ENCODE data around the gene LEF1. TPM values are rescaled to one million over a fixed set of nuclear protein-coding genes. Genes with fewer than 3 reads are reported as not detected.

The LEF1 gene
- total RNA-seq, 1 experiment from 2014 or later: 2.8 TPM

- Histone ChIP-seq H3K9me3 (ENCODE audit: insufficient read depth, low read depth) (no peaks in the 10 kb centered on the region), H3F3A (ENCODE audit: insufficient read depth, low read depth) (no peaks in the 10 kb centered on the region), H3K9me2 (ENCODE audit: insufficient read depth) (no peaks in the 10 kb centered on the region), H4K20me1 (ENCODE audit: insufficient read depth) (no peaks in the 10 kb centered on the region), H3K27me3 (ENCODE audit: insufficient read depth, low read depth) (no peaks in the 10 kb centered on the region), H3K4me2 (no peak overlapping the region), H3K36me3 (ENCODE audit: low read depth) (no peaks in the 10 kb centered on the region), H3K4me1 (replicated peaks; ENCODE audit: insufficient read depth) (no peaks in the 10 kb centered on the region), H3K27ac (no peak overlapping the region), H3K79me2 (ENCODE audit: low read depth) (no peaks in the 10 kb centered on the region), H3K4me3 (no peak overlapping the region), H2AFZ (no peak overlapping the region)
- DNase-seq: no peak
- ChIA-PET POLR2A (ENCODE audit: unreplicated experiment) (no interaction called here), CTCF (no interaction called here)
- no TSS peak for BruUV-seq (replicated peaks)
- TF ChIP-seq EZH2 (IDR thresholded peaks at IDR 0.05; ENCODE audit: low read depth) (no peak), CTCF (conservative IDR thresholded peaks at IDR 0.05) (no peak)
- intact Hi-C loops (cut with micrococcal nuclease; ENCODE audit: unreplicated experiment): no loop called here
These were observed 81.3 kb downstream of the LEF1 start for GRCh38 chr4:108087293-108087967.

GRCh38 chr4:108081256-108081655 is 87.5 kb downstream of the LEF1 start:
- no peak for DNase-seq
- Histone ChIP-seq H4K20me1 (ENCODE audit: insufficient read depth) (no peaks in the 10 kb centered on the region), H3K27me3 (ENCODE audit: insufficient read depth, low read depth) (no peaks in the 10 kb centered on the region), H3K36me3 (ENCODE audit: low read depth) (no peaks in the 10 kb centered on the region), H3F3A (ENCODE audit: insufficient read depth, low read depth) (no peaks in the 10 kb centered on the region), H3K9me3 (ENCODE audit: insufficient read depth, low read depth) (no peaks in the 10 kb centered on the region), H2AFZ (no peak overlapping the region), H3K4me1 (replicated peaks; ENCODE audit: insufficient read depth) (no peaks in the 10 kb centered on the region), H3K27ac (no peak overlapping the region), H3K4me2 (no peak overlapping the region), H3K9me2 (ENCODE audit: insufficient read depth) (no peaks in the 10 kb centered on the region), H3K4me3 (no peak overlapping the region), H3K79me2 (ENCODE audit: low read depth) (no peaks in the 10 kb centered on the region)
- intact Hi-C loops (cut with micrococcal nuclease; ENCODE audit: unreplicated experiment): no loop called here
- no peak for TF ChIP-seq CTCF (conservative IDR thresholded peaks at IDR 0.05)
- no peak for TF ChIP-seq EZH2 (IDR thresholded peaks at IDR 0.05; ENCODE audit: low read depth)
- CTCF ChIA-PET: no interaction called here
- BruUV-seq (replicated peaks): no TSS peak
- POLR2A ChIA-PET (ENCODE audit: unreplicated experiment): no interaction called here

- ChIA-PET CTCF (no interaction called here), POLR2A (ENCODE audit: unreplicated experiment) (no interaction called here)
- BruUV-seq (replicated peaks): no TSS peak
- Histone ChIP-seq H3F3A (ENCODE audit: insufficient read depth, low read depth) (no peaks in the 10 kb centered on the region), H3K4me1 (replicated peaks; ENCODE audit: insufficient read depth) (no peaks in the 10 kb centered on the region), H3K27ac (no peak overlapping the region), H3K9me2 (ENCODE audit: insufficient read depth) (no peaks in the 10 kb centered on the region), H3K4me3 (no peak overlapping the region), H3K79me2 (ENCODE audit: low read depth) (no peaks in the 10 kb centered on the region), H3K4me2 (no peak overlapping the region), H2AFZ (no peak overlapping the region), H3K9me3 (ENCODE audit: insufficient read depth, low read depth) (no peaks in the 10 kb centered on the region), H3K27me3 (ENCODE audit: insufficient read depth, low read depth) (no peaks in the 10 kb centered on the region), H4K20me1 (ENCODE audit: insufficient read depth) (no peaks in the 10 kb centered on the region), H3K36me3 (ENCODE audit: low read depth) (no peaks in the 10 kb centered on the region)
- DNase-seq: no peak
- intact Hi-C loops (cut with micrococcal nuclease; ENCODE audit: unreplicated experiment): no loop called here
- no peak for TF ChIP-seq EZH2 (IDR thresholded peaks at IDR 0.05; ENCODE audit: low read depth)
- no peak for TF ChIP-seq CTCF (conservative IDR thresholded peaks at IDR 0.05)
These were observed 88.0 kb downstream of the LEF1 start for GRCh38 chr4:108080747-108081146.
